ENCODE results near the gene C10orf95. TPM values are rescaled to one million over a fixed set of nuclear protein-coding genes. Genes with fewer than 3 reads are reported as not detected.

Gene C10orf95
- total RNA-seq, 1 donor from 2014 or later: not detected

DNA sequence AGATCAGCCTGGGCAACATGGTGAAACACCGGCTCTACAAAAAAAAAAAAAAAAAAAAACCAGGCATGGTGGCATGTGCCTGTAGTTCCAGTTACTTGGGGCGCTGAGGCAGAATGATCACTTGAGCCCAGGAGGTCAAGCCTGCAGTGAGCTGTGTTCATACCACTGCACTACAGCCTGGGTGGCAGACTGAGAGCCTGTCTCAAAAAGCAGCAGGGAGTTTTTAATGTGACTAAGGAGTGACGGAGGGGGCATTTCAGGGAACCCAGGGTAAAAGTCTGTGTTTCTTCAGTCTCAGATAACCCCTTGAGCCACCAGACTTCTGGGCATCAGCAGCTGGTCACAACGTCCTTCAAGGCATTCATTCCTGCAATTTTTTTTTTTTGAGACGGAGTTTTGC is 2.2 kb upstream of the C10orf95 start:
- Mint-ChIP-seq H3K27me3 (ENCODE audit: low read depth) (no peaks in the 10 kb centered on the region), H3K27ac (no peak overlapping the region), H3K4me1 (peaks cover 17% of the 10 kb centered on the region), H3K36me3 (peaks cover 7% of the 10 kb centered on the region), H3K4me3 (no peak overlapping the region), H3K9me3 (no peaks in the 10 kb centered on the region)
- TF ChIP-seq CTCF (IDR thresholded peaks at IDR 0.05; ENCODE audit: unreplicated experiment): no peak
- DNase-seq (ENCODE audit: low spot score in 2 of 2, unreplicated experiment in 2 of 2): no peak

- Mint-ChIP-seq H3K4me3 (no peak overlapping the region), H3K4me1 (peaks cover 17% of the 10 kb centered on the region), H3K27ac (no peak overlapping the region), H3K27me3 (ENCODE audit: low read depth) (no peaks in the 10 kb centered on the region), H3K9me3 (no peaks in the 10 kb centered on the region), H3K36me3 (peaks cover 7% of the 10 kb centered on the region)
- DNase-seq (ENCODE audit: low spot score in 2 of 2, unreplicated experiment in 2 of 2): no peak
- TF ChIP-seq CTCF (IDR thresholded peaks at IDR 0.05; ENCODE audit: unreplicated experiment): no peak
Observed at GRCh38 chr10:102452672-102453340, 1.5 kb upstream of the C10orf95 start.

DNA sequence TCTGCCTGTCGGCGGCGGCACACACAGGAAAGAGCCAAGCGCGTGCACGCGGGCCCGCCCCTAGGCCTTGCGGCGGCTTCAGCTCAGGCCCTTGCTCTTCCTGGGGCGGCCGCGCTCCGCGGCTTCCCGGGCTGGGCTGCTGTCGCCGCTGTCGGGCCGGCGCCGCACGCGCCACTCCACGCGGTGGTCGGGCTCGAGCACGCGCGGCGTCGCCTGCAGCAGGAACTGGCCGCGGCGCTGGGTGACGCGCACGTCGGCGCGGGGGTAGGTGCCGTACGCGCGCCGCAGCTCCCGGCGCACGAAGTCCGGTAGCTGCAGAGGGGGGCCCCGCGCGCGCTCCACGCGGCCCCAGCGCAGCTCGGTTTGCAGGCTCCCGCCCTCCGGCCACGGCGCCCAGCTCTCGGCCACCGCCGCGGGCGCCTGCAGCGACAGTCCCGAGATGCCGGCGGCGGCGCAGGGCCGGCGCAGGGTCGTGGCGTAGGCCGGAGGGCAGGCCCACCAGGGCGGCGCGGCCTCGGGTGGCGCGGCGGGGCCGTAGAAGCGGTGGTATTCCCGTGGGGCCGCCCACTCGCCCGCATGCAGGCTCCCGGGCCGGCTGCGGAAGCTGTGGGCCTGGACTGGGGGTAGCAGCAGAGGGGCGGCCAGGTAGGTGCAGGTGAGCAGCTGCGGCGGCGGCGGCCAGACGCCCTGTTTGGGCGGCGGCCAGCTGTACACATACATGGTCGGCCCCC is 804 bp downstream of the C10orf95 start:
- no peaks in the 10 kb centered on the region for H3K9me3 Mint-ChIP-seq
- no peaks in the 10 kb centered on the region for H3K27me3 Mint-ChIP-seq (ENCODE audit: low read depth)
- no peak for TF ChIP-seq CTCF (IDR thresholded peaks at IDR 0.05; ENCODE audit: unreplicated experiment)
- H3K36me3 Mint-ChIP-seq: peaks cover 4% of the 10 kb centered on the region
- peak overlapping the region; percentile 92 for H3K4me3 Mint-ChIP-seq
- peak; percentile 69 to 80 for DNase-seq (ENCODE audit: low spot score in 2 of 2, unreplicated experiment in 2 of 2)
- peak overlapping the region; percentile 97 for H3K27ac Mint-ChIP-seq
- peaks cover 17% of the 10 kb centered on the region for H3K4me1 Mint-ChIP-seq

GRCh38 chr10:102450124-102450373 is 1.3 kb downstream of the C10orf95 start:
- no peak for DNase-seq (ENCODE audit: low spot score in 2 of 2, unreplicated experiment in 2 of 2)
- Mint-ChIP-seq H3K27ac (peak overlapping the region; percentile 97), H3K4me1 (peaks cover 17% of the 10 kb centered on the region), H3K36me3 (peaks cover 4% of the 10 kb centered on the region), H3K9me3 (no peaks in the 10 kb centered on the region), H3K27me3 (ENCODE audit: low read depth) (no peaks in the 10 kb centered on the region), H3K4me3 (peak overlapping the region; percentile 92)
- no peak for TF ChIP-seq CTCF (IDR thresholded peaks at IDR 0.05; ENCODE audit: unreplicated experiment)

DNA sequence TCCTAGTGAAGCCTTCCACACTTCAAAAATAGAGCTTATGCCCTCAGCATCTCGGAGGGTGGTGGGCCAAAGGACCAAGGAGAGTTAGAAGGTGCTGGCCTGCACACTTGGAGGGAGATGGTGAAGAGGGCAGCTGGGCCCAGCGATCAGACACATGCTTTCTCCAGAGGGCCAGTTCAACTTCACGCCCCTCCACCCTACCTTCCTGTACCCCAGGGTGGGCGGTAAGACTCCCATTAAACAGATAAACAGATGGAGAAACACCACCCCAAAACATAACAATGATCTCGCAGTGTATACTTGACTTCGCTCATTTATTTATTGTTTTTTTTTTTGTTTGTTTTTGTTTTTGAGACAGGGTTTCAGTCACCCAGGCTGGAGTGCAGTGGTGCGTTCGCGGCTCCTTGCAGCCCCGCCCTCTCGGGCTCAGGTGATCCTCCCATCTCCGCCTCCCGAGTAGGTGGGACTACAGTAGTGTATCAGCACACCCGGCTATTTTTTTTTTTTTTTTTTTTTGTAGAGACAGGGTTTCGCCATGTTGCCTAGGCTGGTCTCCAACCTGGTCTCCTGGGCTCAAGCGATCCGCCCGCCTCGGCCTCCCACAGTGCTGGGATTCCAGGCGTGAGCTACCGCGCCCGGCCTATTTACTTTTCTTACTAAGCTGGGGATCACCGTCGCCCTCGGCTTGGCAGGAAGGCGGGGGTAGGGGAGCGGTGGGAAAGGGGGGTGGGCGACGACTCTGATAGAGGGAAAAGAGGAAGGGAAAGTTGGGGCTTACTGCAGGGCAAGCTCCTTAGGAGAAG is 1.8 kb downstream of the C10orf95 start:
- peak overlapping the region; percentile 97 for H3K27ac Mint-ChIP-seq
- peak; percentile 63 to 71 for DNase-seq (ENCODE audit: low spot score in 2 of 2, unreplicated experiment in 2 of 2)

More for the DNA sequence above, 1.8 kb downstream of the C10orf95 start:
- no peaks in the 10 kb centered on the region for H3K9me3 Mint-ChIP-seq
- peak overlapping the region; percentile 92 for H3K4me3 Mint-ChIP-seq
- peaks cover 4% of the 10 kb centered on the region for H3K36me3 Mint-ChIP-seq
- TF ChIP-seq CTCF (IDR thresholded peaks at IDR 0.05; ENCODE audit: unreplicated experiment): no peak
- H3K4me1 Mint-ChIP-seq: peaks cover 17% of the 10 kb centered on the region
- H3K27me3 Mint-ChIP-seq (ENCODE audit: low read depth): no peaks in the 10 kb centered on the region

All from mesothelial cell of epicardium (in vitro differentiated cells).